Amniotic epithelial cell (primary cell): ENCODE measurements around the gene ATAD5.
A peak's percentile ranks its signal among the peaks of the same experiment; 100 is the strongest.
"Not testable (repeated sequence)": the region's sequence is repeated elsewhere in the genome, so short reads cannot be mapped to it uniquely, and the experiment has no call there.

Source experiments
- DNase-seq: peaks from one replicate; pipeline ENCODE4 v3.0.0-alpha.2; 2010; ENCODE audit warnings: low read depth

ATAD5 gene, protein sequence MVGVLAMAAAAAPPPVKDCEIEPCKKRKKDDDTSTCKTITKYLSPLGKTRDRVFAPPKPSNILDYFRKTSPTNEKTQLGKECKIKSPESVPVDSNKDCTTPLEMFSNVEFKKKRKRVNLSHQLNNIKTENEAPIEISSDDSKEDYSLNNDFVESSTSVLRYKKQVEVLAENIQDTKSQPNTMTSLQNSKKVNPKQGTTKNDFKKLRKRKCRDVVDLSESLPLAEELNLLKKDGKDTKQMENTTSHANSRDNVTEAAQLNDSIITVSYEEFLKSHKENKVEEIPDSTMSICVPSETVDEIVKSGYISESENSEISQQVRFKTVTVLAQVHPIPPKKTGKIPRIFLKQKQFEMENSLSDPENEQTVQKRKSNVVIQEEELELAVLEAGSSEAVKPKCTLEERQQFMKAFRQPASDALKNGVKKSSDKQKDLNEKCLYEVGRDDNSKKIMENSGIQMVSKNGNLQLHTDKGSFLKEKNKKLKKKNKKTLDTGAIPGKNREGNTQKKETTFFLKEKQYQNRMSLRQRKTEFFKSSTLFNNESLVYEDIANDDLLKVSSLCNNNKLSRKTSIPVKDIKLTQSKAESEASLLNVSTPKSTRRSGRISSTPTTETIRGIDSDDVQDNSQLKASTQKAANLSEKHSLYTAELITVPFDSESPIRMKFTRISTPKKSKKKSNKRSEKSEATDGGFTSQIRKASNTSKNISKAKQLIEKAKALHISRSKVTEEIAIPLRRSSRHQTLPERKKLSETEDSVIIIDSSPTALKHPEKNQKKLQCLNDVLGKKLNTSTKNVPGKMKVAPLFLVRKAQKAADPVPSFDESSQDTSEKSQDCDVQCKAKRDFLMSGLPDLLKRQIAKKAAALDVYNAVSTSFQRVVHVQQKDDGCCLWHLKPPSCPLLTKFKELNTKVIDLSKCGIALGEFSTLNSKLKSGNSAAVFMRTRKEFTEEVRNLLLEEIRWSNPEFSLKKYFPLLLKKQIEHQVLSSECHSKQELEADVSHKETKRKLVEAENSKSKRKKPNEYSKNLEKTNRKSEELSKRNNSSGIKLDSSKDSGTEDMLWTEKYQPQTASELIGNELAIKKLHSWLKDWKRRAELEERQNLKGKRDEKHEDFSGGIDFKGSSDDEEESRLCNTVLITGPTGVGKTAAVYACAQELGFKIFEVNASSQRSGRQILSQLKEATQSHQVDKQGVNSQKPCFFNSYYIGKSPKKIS (N-terminal part only)

DNA sequence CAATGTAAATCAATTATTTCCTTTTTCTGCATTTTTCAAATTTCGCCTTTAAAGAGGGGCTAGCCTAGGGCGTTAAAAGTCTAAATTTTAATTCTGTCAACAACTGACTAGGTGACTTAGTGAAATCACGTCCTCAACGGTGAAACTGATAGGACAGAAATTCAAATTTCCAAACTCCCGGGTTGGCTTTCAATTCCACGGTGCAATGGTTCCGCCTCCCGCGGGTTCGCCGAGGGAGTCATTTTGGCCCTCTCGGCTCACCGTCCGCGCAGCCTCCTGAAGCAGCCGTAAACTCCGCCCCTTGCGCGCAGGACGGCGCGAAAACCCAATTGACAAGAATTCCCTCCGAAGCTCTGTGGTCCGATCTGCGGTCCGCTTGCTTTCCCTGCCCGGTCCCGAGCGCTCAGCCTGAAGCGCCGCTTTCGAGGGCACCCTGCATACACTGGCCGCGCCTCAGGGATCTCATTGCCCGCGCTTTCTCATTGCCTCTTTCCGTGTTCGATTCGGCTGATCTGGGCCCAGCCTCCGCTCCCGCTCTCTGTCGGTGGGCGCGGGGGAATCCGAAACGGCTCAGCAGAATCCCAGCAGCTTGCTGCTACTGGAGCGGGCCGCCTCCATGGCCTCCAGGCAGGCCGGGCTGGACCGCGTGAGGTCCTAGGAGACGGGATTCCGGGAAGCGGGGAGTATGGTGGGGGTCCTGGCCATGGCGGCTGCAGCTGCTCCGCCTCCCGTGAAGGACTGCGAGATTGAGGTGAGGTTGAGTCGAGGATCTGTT is at the start of gene ATAD5:
TSS of gene ATAD5 (plus strand) at position 304 of the 775 bp plus-strand sequence. CDS start at position 686, 382 bp downstream.
- DNase-seq, result peak; percentile 89

DNA sequence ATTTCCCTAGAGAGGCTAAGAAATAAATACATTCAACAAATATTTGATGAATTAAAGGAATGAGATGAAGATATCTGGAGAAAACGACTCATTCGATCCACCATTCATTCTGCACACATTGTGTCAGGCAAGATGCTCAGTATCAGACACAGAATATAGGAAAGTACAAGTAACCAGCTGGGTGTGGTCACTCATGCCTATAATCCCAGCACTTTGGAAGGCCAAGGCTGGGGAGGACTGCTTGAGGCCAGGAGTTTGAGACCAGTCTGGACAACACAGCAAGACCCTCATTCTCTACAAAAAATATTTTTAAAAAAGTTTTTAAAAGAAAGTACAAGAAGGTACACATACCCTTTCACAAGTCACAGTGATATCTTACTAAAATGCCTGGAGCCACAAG is 49.6 kb upstream of the ATAD5 start:
- no peak for DNase-seq

DNA sequence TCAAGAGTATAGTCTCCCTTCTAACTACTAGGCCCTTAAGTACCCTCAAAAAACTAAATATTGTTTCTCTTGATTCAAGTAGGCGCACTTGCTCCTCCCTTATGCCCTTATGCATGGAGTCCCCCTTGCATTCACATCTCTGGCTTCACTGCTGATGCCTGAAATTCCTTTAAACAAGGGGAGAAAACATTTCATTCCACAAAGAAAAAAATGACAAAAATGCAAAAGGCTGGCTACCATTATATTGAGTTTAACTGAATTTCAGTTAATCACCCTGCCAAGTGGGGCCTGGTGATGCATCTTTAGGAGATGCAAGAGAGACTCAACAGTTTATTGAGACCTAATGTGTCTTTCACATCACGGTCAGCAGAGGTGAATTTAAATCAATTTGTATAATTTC is 42.8 kb upstream of the ATAD5 start:
- DNase-seq, result no peak

DNA sequence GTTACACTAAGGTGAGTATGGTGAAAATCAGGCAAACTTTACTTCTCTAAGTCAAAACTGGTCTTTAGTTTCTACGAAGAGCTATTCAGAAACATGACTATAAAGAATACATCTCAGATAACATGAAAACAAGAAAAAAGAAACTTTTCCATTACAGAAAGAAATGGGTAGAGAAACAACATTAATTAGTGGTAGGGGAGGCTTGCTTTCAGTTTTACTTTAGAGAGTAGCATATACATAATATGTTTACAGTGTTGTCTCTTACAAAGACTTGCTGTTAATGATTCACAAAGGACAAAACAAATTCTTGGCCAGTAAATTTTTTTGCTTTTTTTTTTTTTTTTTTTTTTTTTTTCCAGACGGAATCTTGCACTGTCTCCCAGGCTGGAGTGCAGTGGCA is 41.5 kb upstream of the ATAD5 start:
- no peak for DNase-seq

DNA sequence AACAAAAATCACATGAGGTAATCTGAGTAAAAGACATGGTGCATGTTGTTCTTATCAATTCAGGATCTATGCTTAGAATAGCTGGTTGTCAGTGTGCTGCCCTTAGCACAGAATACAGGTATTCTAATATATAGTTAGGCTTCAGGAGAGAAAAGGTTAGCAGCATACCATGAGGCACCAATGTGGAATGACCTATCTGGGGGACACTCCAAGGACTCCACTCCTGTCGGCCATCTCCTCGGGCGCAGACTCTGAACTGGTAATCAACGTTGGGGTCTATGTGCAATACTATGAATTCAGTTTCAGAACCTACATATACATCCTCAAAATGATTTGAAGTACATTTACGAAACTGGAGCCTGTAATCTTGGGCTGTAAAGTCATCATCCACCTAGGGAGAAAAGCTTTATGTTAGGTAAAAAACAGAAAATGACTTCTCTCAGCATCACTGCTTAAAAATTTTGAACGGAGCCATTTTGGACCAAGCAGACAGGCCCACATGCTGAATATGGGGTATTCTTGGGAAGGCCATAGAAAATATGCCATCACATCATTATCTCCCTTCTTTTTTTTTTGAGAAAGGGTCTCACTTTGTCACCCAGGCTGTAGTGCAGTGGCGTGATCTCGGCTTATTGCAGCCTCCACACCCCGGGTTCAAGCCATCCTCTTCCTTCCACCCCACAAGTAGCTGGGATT is 38.3 kb upstream of the ATAD5 start:
- no peak for DNase-seq

DNA sequence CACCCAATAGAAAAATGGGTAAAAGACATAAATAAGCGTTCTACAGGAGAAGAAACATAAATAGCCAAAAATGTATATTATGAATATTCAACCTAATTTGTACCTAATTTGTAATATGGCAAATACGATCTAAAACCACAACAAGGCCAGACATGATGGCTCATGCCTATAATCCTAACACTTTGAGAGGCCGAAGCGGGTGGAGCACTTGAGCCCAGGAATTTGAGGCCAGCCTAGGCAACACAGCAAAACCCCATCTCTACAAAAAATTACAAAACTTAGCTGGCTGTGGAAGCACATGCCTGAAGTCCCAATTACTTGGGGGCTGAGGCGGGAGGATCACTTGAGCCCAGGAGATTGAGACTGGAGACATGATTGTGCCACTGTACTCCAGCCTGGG is 37.4 kb upstream of the ATAD5 start:
- DNase-seq, result no peak

DNA sequence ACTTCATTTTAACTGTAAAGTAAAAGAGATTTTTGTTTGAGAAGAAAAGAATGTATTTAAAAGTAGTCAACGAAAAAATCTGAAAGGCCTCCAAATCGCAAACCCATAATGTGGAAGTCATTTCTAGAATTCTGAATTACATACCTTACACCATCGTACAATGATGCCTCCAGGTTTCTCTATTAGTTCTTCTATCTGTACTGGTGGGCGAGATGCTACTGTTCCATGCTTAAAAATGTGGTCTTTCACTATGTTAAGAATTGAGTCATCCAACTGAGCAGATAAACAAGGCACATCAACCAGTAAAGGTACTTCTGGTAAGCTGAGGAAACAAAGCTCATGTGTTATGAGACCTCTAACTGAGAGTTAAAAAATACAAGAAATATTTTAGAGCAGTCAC is 35.8 kb upstream of the ATAD5 start:
- DNase-seq, result peak; percentile 45

DNA sequence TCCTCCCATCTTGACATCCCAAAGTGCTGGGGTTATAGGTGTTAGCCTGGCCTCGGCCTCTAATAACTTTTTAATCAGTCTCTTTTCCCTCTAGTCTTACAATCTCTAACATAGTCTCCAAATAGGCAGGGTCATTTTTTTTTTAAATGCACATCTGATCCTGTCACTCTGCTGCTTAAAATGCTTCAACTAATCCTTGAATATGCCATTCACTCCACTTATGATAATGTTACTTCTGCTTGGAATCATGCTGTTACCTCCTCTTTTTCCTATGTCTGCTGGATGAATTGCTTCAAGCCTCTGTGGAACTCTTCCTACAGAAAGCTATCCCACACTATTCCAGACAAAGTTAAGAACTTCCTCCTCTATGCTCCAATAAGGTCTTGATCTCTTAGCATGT is 30.1 kb upstream of the ATAD5 start:
- no peak for DNase-seq

DNA sequence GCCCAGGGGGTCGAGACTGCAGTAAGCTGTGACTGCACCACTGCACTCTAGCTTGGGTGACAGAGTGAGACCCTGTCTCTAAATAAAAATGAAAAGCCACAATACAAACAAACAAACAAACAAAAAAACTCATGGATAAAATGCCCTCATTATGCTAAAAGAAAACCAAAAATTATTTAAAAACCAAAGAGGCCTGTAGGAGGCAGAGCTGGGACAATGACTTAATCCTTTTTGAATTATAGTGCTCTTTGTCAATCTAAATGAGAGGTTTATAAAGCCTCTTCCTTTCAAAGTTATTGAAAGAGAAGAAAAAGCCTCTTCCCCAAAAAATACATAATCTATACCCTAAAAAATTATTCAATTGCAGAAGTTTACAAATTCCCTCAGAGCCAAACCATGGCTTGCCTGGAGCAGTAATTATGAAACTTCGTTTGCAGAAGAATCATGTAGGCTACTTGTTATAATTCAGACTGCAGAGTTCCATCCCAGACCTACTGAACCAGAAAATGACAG is 25.8 kb upstream of the ATAD5 start:
- DNase-seq, result no peak

DNA sequence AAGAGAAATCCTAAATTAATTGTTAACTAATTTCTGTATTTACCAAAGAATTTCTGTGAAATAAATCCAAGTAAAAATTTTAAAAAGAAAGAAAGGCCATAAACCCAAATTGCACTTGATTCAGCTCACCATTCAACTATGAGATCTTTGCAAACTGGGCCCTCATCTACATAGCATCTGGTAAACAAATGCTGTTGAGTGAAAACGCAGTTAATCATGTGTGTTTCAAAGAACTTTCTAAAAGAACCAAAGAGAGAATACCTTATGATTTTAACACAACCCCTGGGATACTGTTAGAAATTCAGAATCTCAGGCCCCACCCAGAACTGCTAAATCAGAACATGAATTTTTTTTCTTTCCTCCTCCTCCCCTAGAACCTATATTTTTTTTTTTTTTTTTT is 23.9 kb upstream of the ATAD5 start:
- no peak for DNase-seq

DNA sequence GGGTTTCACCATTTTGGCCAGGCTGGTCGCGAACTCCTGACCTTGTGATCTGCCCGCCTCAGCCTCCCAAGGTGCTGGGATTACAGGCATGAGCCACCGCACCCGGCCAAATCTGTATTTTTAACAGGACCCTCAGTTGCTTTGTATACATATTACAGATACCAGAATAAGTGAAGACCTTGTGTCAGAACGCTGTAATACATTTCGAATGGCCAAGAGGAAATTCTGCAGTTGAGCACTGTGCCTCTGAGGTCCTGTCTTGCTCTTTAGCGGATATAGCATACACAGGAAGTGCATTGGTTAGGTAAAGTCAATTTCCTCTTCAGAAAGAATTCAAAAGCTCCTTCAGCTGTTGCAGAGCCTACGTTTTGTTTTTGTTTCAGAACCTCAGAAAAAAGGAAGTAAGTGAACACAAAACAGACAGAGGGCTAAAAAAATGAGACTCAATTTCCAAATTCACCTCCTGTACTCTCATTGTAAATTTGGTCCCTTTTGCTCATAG is 22.9 kb upstream of the ATAD5 start:
- no peak for DNase-seq

DNA sequence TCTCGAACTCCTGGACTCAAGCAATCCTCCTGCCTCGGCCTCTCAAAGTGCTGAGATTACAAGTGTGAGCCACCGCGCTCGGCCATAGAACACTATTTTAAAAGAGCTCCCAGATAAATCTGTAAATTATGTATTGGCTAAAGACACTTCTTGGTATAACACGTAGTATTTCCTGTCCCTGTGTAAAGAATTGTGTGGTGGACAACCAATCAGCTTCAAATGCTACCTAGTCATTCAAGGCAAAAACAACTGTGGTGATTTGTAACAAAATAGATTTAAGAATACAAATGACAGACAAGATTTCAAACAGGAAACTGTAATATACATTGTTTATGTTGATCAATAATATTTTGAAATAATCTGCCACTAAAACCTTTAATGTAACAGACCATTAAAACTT is 21.9 kb upstream of the ATAD5 start:
- DNase-seq, result no peak

DNA sequence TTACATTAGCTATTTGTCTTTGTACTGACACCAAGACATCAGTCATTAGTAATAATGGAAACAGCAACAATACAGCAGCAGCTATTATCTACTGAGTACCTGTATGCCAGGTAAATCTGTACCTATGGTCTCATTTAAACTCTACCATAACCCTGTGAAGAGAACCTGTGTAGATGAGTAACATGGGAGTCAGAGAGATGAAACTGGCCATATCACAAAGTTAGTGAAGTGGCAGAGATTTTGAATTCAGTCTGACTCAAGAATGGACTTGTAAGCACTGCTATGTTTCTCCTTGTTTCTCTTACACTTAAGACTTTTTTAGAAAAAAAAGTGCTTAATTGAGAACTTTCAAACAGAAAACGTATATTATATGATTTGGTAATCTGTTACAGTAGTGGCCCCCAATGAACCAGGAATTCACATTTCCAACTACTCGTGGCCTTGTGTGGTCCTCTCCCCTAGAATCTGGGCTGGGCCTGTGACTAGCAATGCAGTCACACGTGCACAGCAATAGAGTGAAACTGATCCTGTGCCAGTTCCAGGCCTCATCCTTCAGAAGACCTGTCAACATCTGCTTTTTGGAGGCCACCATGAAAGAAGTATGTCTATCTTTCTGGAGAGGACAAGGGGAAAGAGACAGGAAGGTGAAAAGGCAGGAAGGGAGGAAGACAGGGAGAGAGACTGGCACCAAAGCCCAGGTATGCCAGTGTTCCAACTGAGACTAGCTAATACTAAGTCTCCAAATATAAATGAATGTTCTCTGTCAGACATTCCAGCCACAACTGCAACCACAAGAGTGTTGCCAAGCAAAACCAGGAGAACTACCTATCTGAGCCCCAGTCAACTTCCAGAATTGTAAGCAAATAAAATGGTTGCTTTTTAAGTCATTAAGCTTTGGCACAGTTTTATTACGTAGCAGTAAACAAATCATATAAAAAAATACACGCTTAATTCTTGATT is 19.3 kb upstream of the ATAD5 start:
- peak; percentile 48 for DNase-seq

DNA sequence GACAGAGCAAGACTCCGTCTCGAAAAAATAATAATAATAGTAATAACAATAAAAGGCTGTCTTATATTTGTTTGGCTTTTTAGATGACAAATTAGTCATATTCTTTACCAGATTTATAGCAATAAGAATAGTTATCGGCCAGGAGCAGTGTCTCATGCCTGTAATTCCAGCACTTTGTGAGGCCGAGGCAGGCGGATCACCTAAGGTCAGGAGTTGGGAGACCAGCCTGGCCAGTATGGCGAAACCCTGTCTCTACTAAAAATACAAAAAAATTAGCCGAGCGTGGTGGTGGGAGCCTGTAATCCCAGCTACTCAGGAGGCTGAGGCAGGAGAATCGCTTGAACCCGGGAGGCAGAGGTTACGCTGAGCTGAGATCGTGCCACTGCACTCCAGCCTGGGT is 17.5 kb upstream of the ATAD5 start:
- DNase-seq, result not testable (repeated sequence)

DNA sequence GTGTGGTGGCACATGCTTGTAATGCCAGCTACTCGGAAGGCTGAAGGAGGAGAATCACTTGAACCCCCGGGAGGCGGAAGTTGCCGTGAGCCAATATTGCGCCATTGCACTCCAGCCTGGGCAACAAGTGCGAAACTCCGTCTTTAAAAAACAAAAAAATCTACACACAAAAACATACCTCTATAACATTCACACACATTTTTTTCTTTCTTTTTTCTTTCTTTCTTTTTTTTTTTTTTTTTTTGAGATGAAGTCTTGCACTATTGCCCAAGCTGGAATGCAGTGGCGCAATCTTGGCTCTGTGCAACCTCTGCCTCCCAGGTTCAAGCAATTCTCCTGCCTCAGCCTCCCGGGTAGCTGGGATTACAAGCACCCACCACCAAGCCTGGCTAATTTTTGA is 16.9 kb upstream of the ATAD5 start:
- DNase-seq, result peak; percentile 70

DNA sequence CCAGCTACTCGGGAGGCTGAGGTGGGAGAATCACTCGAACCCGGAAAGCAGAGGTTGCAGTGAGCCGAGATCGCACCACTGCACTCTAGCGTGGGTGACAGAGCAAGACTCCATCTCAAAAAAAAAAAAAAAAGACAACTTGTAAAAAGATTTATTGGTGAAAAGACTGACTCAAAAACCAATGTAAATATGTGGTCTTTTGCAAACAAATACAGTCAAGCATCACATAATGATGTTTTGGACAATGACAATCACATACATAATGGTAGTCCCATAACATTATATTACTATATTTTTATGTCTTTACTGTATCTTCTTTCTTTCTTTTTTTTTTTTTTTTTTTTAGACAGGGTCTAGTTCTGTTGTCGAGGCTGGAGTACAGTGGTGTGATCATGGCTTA is 15.6 kb upstream of the ATAD5 start:
- DNase-seq, result no peak

DNA sequence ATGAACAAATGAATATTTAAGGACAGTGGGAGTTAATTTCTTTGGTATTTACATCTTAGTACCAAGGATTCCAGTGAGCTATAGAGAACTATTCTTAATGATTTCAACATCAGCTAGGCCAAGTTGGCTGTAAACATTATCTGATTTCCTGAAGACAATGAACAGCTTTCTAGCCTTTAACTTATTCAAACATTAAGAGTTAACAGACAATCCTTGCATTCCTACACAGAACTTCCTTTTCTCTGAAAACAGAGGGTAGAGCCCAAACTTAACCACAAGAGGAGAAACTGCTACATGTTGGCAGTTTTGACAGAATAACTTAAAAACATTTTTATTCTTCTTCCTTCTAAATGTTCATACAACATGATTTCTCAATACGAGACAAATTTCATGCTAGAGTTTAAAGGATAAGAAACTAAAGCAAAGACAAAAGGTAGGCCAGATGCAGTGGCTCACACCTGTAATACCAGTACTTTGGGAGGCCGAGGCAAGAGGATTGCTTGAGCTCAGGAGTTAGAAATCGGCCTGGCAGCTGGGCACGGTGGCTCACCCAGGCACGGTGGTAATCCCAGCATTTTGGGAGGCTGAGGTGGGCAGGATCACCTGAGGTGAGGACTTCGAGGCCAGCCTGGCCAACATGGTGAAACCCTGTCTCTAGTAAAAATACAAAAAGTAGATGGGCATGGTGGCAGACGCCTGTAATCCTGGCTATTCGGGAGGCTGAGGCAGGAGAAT is 11.6 kb upstream of the ATAD5 start:
- DNase-seq, result peak; percentile 49

DNA sequence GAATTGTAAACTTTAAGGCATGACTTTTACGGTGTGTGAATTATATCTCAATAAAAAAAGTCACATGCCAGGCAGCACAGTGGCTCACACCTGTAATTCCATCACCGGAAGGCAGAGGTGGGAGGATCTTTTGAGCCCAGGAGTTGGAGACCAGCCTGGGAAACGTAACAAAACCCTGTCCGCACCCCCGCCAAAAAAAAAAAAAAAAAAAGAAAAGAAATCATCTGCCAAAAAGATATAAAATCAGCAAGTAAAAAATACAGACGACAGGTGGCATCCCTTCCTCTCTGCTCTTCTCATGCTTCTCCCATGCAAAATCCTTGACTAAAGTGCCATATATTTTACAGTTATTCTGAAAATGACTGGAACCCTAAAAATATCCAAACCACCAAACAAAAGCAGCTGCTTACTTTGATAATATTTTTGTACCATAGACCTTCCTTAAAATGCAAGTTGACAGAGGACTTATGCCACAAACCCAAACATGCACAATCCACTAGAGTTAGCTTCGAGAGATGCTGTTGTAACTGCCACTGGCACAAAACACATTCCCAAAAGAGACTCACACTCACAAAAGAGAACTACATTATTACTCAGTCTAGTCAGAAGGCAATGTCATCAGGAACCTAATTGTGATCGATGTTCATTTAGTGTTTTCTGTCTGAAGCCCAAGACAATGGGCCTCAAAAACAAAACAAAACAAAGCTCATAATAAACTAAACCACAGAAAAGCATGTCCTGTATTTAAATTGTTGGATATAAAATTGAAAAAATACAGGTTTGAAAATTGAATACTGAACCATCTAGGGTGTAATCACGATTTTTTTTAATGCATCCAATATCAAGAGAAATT is 9.7 kb upstream of the ATAD5 start:
- DNase-seq, result no peak
